NB4 (cell line): Measurements from ENCODE around the gene EPS15.

ENCODE experiments used
- DNase-seq: peaks from one replicate; pipeline ENCODE4 v3.0.0; 2010; ENCODE audit warnings: low read depth
- H3K4me3 ChIP-seq: one replicate; pipeline ENCODE4 v1.5.1; 2011; ENCODE audit warnings: mild to moderate bottlenecking, low read depth, low read length, moderate library complexity
- CTCF ChIP-seq: IDR thresholded peaks from one replicate; pipeline ENCODE4 v1.5.1; 2012; ENCODE audit warnings: low read depth, low read length
- MAX ChIP-seq: IDR thresholded peaks from 2 replicates; pipeline ENCODE4 v1.6.1; 2011; ENCODE audit warnings: low read depth, low read length
- MYC ChIP-seq: IDR thresholded peaks from 2 replicates; pipeline ENCODE4 v1.6.1; 2011; ENCODE audit warnings: low read depth, low read length
- POLR2A ChIP-seq: IDR thresholded peaks from 2 replicates; pipeline ENCODE4 v1.6.1; 2011; ENCODE audit warnings: mild to moderate bottlenecking; ENCODE audit not compliant: insufficient read length; ENCODE audit errors: extremely low read depth

The EPS15 gene

GRCh38 chr1:51497340-51497739 lies 21.7 kb downstream of the EPS15 start:
- TF ChIP-seq CTCF: no peak
- no peak for TF ChIP-seq POLR2A
- TF ChIP-seq MYC: no peak
- TF ChIP-seq MAX: no peak
- DNase-seq: no peak
- H3K4me3 ChIP-seq: no peak overlapping the region

GRCh38 chr1:51494138-51494830 lies 24.8 kb downstream of the EPS15 start:
- H3K4me3 ChIP-seq: no peak overlapping the region
- DNase-seq: no peak
- TF ChIP-seq MYC (no peak), MAX (no peak), CTCF (no peak), POLR2A (no peak)

- H3K4me3 ChIP-seq: no peak overlapping the region
- TF ChIP-seq CTCF: no peak
- TF ChIP-seq POLR2A: no peak
- TF ChIP-seq MAX: no peak
- no peak for TF ChIP-seq MYC
- no peak for DNase-seq
Observed at GRCh38 chr1:51491166-51491981, 27.7 kb downstream of the EPS15 start.

- no peak overlapping the region for H3K4me3 ChIP-seq
- TF ChIP-seq CTCF (no peak), MYC (no peak), MAX (no peak), POLR2A (no peak)
- no peak for DNase-seq
Observed at GRCh38 chr1:51489472-51489871, 29.6 kb downstream of the EPS15 start.

GRCh38 chr1:51488372-51489050 lies 30.6 kb downstream of the EPS15 start:
- H3K4me3 ChIP-seq: no peak overlapping the region
- TF ChIP-seq MYC: no peak
- no peak for TF ChIP-seq MAX
- TF ChIP-seq POLR2A: no peak
- TF ChIP-seq CTCF: no peak
- DNase-seq: no peak
